ENCODE measurements around the gene TMEM236.

The TMEM236 gene

DNA sequence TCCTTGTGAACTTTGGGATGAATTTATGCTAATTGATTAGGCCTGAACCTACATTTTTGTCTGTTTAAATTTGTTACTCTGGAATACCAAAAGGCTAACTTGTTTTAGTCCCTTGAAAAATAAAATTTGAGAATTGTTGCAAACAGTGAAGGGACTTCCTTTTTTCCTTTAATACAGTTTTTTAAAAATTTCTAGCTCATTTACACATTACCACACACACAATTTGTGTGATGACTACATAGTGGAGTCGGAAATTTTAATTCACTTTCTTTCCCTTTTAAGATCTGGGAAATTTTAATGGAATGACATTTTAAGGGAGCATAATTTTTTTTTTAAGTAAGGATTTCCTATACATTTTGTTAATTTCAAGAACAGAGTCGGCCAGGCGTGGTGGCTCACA is 8.6 kb upstream of the TMEM236 start:
- DNase-seq = no peak

DNA sequence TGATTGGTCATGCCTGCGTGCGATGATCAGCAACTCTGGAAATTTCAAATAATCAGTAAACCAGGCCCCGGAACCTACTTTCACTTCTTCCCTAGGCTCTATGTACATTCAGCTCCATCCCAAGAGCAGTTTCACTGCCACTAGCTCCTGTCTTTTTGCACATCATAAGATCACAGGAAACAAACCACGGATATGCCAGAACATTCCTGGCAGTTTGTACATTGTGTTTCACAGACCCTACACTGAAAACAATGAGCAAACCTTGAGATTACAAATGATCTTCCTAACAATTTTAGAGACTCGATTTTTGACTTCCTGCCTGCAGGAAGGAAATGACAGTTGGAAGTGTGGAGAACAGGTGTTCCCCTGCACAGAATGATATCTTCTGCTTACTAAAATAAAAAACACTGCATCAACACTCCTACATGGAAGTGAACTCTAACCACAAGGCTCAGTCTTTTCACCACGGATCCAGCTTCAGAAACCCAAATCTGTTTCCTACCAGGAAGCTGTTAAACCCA is 7.6 kb upstream of the TMEM236 start:
- no peak for DNase-seq

- DNase-seq = peak; percentile 3
These were observed 4.0 kb upstream of the TMEM236 start for GRCh38 chr10:17747883-17748550.

DNA sequence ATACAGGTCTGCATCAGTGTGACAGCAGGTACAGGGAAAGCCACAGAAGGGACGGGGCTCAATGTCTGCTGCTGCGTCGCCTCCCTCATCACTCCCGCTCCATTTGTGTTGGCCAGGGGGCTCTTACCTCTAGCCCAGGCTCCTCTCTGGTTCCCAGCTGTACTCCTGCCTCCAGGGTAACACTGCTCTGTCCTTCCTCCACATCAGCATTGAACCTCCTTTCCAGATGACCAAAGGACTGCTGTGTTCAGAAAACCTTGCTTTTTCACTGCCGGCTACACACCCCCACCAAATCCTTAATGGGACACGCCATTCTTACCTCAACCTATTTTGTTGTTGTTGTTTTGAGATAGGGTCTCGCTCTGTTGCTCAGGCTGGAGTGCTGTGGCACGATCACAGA is 2.1 kb upstream of the TMEM236 start:
- DNase-seq = no peak

DNA sequence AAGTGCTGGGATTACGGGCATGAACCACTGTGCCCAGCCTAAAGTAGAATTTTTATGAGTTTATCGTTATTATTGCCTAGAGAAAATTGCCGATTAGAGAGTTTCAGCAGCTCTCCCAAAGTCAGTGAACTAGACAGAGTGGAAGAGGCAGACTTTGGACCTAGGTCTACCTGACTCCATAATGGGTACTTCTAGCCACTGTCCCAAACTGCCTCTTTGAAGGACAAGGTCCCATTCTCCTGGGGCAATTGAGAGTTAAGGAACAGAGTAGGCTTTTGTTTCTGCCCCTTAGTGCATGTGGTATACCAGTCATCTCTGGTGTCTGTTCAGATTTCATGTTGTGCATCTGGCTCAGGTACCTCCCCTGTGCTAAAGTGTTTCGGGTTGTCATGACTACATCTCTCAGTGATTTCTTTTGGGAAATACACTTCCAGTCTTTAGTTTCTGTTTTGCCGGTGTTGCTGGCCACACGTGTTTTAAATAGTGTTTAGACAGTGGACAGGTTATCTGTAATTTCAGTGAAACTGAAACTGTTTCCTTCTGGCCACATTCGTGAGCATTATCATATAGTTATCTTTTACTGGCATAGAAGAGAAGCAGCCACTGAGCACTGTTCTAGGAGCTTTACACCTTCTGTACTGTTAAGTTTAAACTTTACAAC is 4.7 kb downstream of the TMEM236 start:
- no peak for DNase-seq

GRCh38 chr10:17758200-17758599 is 6.2 kb downstream of the TMEM236 start:
- DNase-seq = no peak

- no peak for DNase-seq
These were observed 6.9 kb downstream of the TMEM236 start for GRCh38 chr10:17758896-17759295.

- no peak for DNase-seq
These were observed 12.1 kb downstream of the TMEM236 start for GRCh38 chr10:17764142-17764541.

- no peak for DNase-seq
These were observed 13.6 kb downstream of the TMEM236 start for GRCh38 chr10:17765602-17766001.

DNA sequence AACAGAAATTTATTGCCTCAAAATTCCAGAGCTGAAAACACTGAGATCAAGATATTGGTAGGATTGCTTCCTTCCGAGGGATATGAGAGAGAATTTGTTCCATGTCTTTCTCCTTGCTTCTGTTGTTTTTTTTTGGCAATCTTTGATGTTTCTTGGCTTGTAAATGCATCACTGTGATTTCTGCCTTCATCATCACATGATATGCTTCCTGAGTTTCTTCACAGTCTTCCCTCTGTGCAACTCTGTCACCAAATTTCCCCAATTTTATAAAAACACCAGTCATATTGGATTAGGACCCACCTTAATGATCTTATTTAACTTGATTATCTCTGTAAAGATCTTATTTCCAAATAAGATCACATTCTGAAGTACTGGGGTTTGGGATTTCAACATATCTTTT is 14.7 kb downstream of the TMEM236 start:
- no peak for DNase-seq

GRCh38 chr10:17768496-17768895 is 16.5 kb downstream of the TMEM236 start:
- DNase-seq = no peak

GRCh38 chr10:17768957-17769356 is 17.0 kb downstream of the TMEM236 start:
- DNase-seq = peak; percentile 72

GRCh38 chr10:17771017-17771416 is 19.0 kb downstream of the TMEM236 start:
- no peak for DNase-seq

DNA sequence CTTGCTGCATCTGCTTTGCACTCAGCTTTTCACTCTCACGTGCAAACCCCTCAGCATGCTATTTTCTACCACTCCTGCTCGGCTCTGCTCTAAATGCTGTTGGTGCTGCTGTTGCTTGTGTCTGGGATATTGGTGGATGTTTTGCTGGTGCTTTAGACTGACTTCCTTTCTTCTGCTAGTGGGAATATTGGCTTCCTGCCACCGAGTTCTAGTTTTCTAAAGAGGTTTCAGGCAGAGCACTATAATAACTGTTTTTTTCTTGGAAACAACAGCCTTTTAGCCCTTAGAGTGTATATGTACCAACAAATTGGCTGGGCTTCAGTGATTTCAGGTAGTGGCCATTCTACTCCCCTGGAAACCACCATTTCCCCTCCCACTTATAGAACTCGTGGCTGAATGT is 27.8 kb downstream of the TMEM236 start:
- DNase-seq = no peak

- no peak for DNase-seq
These were observed 28.7 kb downstream of the TMEM236 start for GRCh38 chr10:17780727-17781126.

GRCh38 chr10:17781856-17782255 is 29.9 kb downstream of the TMEM236 start:
- DNase-seq = no peak

DNA sequence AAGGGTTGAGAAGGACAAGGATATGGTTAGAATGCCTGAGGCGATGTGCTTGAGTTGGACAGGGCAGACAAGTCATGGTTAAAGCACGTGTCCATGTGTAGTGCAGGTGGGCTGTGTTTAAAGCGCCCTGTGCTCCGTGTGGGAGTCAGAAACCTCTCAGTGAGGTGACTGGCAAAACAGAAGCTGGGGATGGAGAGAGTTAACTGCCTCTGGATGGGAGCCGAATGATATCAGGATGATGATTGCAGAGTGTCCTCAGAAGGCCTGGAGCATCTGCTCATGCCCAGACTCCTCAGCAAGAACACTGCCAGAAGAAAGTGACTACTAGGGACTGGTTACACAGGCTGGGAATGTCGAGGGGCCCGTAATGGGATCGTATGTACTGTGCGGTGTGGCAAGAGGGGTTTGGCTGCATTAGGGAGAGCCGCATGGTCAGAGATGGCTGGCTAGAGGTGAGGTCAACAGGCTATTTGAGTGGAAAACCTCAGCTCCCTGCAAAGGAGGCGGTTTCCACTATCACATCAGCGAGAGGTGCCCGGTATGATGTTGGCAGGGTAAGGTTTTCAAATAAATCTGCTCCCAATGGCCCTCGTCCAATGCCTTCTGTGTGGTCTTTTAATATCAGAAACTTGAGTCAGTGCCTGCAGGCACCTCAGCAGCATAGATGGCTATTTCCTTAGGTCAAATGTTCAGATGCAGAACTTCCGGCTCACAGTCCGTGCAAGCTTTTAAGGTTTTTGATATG is 31.1 kb downstream of the TMEM236 start:
- no peak for DNase-seq

DNA sequence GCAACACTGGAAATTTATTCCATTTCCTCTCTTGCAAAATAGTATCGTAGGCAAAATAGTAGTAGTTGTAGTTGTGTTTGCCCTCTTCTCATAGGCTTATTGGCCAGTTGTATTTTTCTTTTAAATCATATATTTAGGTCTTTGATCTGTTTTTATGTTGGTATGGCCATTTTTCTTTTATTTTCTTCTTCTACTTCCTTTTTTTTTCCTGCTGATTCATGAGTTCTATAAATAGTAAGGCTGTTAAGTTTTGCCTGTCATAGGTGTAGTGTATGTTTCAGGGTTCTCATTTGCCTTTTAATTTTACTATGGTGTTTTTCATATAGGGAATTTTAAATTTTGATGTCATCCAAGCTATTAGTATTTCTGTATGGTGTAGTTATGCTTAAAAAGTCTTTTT is 31.8 kb downstream of the TMEM236 start:
- no peak for DNase-seq

DNA sequence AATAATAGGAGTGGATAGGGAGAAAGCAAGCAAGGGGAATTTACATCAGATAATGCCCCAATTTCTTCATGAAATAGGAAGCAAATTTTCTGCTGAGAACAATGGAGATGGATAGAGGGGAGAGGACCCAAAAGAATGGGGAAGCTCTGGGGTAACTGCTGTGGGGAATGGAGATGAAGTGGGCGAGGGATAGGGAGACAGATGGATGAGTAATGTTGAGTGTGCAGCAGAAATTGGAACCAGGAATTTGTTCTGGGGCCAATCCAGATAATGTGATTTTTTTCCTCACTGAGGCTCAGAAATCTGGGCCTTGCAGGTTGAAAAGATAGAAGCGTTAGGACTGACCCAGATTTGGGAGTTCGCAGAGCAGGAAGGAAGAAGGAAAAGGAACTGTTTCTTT is 32.7 kb downstream of the TMEM236 start:
- no peak for DNase-seq

GRCh38 chr10:17785276-17785930 is 33.4 kb downstream of the TMEM236 start:
- no peak for DNase-seq

DNA sequence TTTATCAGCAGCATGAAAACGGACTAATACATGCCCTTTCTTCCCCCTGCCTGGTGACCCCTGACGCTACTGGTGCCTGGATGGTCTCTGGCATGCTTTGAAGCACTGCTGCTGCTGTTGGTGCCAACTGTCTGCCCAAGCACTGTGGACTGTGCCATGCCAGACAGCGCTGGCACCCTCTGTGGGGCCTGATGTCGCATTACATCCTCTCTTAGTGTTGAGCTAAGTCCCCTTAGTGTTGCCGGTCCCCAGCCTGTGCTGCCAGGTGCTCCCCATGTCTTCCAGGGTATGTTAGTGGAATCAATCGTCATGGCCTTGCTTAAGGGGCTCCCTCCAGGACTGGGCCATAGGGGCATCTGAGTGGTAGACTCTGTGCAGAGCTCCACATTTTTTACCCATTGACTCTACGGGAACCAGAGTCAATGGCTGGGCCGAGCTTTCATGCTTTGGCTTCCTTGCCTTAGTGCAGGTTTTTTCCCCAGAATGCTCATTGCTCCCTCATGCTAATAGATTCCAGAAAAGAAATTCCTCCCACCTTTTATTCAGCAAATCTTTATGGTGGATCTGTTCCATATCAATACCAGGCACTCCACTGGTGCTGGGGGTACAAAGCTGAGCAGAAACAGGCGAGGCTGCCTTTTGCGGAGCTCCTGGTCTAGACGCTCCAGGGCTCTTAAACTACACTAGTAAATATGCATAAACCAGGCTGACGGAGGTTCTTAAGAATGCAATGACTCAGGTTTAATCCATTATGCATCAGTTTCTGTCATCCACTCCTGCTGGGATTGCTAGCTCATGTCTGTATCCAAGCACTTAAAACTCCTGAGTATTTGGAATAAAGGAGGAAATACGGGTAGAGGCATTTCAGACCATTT is 35.3 kb downstream of the TMEM236 start:
- DNase-seq = peak; percentile 48

- DNase-seq = no peak
These were observed 36.6 kb downstream of the TMEM236 start for GRCh38 chr10:17788646-17789045.
